Heart left ventricle (tissue), 16 donors: Measurements from ENCODE around the gene PLCH1. TPM values are rescaled to one million over a fixed set of nuclear protein-coding genes. Genes with fewer than 3 reads are reported as not detected.

Source experiments
- ATAC-seq, 4 donors: fragments of 200-7000 bp; cut with Tn5 transposase; one replicate each; pipeline ENCODE4 v1.9.1; 2020 to 2022; ENCODE audit warnings: moderate library complexity in 4 of 4, mild to moderate bottlenecking in 3 of 4, moderate number of reproducible peaks in 1 of 4
- DNase-seq, 5 donors: peaks; one replicate each; pipeline ENCODE4 v3.0.0-alpha.2; 2020
- H3K27ac ChIP-seq, 12 donors: fragments of 200-600 bp; sonication (generic) in 4 of 12; one replicate each; pipeline versions ENCODE4 v1.5.0 to v1.8.0; 2016 to 2022; ENCODE audit warnings: mild to moderate bottlenecking in 2 of 12
- H3K27me3 ChIP-seq, 9 donors: fragments of 200-600 bp; sonication (generic) in 2 of 9; one replicate each; pipeline versions ENCODE4 v1.5.1 to v1.8.0; 2016 to 2022; ENCODE audit warnings: mild to moderate bottlenecking in 3 of 9
- H3K36me3 ChIP-seq, 9 donors: fragments of 200-600 bp; sonication (generic) in 2 of 9; one replicate each; pipeline versions ENCODE4 v1.5.0 to v1.8.0; 2018 to 2022; ENCODE audit warnings: mild to moderate bottlenecking in 2 of 9
- H3K4me1 ChIP-seq, 12 donors: fragments of 200-600 bp; sonication (generic) in 4 of 12; one replicate each; pipeline versions ENCODE4 v1.5.0 to v1.8.0; 2016 to 2022; ENCODE audit warnings: mild to moderate bottlenecking in 3 of 12
- H3K4me3 ChIP-seq, 12 donors: fragments of 200-600 bp; sonication (generic) in 4 of 12; one replicate each; pipeline versions ENCODE4 v1.5.0 to v1.8.0; 2017 to 2022; ENCODE audit warnings: mild to moderate bottlenecking in 9 of 12, moderate library complexity in 4 of 12
- H3K9me3 ChIP-seq, 12 donors: fragments of 200-600 bp; sonication (generic) in 4 of 12; one replicate each; pipeline versions ENCODE4 v1.5.0 to v1.8.0; 2016 to 2022; ENCODE audit warnings: mild to moderate bottlenecking in 1 of 12
- POLR2A ChIP-seq, 2 donors: fragments of 450-650 bp; IDR thresholded peaks; one replicate each; pipeline ENCODE4 v1.6.1; 2017; ENCODE audit warnings: antibody characterized with exemption in 2 of 2, mild to moderate bottlenecking in 2 of 2, moderate library complexity in 2 of 2
- WGBS, 4 donors: extraction: QIAGEN DNeasy Blood & Tissue Kit in 2 of 4; methylation state at CpG; one replicate each; pipeline versions ENCODE4 v1.1.5 to v1.1.7; 2013 to 2018; 5-methylcytosine and 5-hydroxymethylcytosine counted together
- intact Hi-C, 10 donors: fragments of 100-400 bp; cut with DNase I; formaldehyde crosslinking; loops; one replicate each; pipeline versions ENCODE4 v1.11.1 to v1.14.2; 2022
- polyA plus RNA-seq, 2 donors: library from polyadenylated mRNA; stranded (reverse); fragments of 200-250 nt; gene quantifications; one replicate each; pipeline ENCODE4 v1.2.3, GENCODE V29; 2013
- total RNA-seq, 9 donors: library from RNA; depleted of rRNA in 2 of 9; stranded (reverse); fragments of >200 nt in 2 of 9; fragmentation: NEBNext Ultra II Directional in 3 of 9; extraction: Animal tissue kit (Norgen Biotek cat#: 25700) in 3 of 9; gene quantifications; one replicate each; pipeline versions ENCODE4 v1.1.0 to v1.2.4, GENCODE V29; 2016 to 2023
- TF ChIP-seq, protein P1 (sequence below), 12 donors: fragments of 200-600 bp; sonication (generic) in 4 of 12; IDR thresholded peaks; one replicate each; pipeline versions ENCODE4 v1.5.0 to v1.8.0; 2018 to 2022; ENCODE audit warnings: antibody characterized with exemption in 12 of 12, mild to moderate bottlenecking in 5 of 12
- donor health status: ischemic (EF 13 %, LVEDD 7.1; RV severe dilation, severe dysfunction).
- donor health status: healthy with polysubstance abuse.
- donor health status: DM: no; HTN: yes; CAD: no.
- donor health status: DM: no; HTN: no; CAD: no.
- donor health status: ischemic (EF 25% LVEDD 6.9; RV normal size, moderate dysfunction).
- donor health status: ischemic (EF 25% LVEDD 5.7; RV mildly dilated, moderate dysfunction).
- donor health status: healthy.
- donor health status: DM: yes; HTN: yes; CAD: no.
- donor health status: ischemic (EF 35%, LVEDD 5.7; RV mildly dilated, moderate dysfunction).
- donor health status: nonischemic (EF 11% LVEDD 7.7; RV severe dilation, severe dysfunction).
- donor health status: DM: yes; HTN: yes; CAD: no.
- donor health status: PGD.
- donor health status: ischemic (EF 29% LVEDD 5.4; RV normal size, mild dysfunction).
- donor health status: nonischemic (EF 23%, LVEDD 6.1; RV moderate dilation, normal function).

PLCH1 gene
- total and polyA plus RNA-seq, 11 donors, result 0.07 to 2.7 (median 0.23) TPM

DNA sequence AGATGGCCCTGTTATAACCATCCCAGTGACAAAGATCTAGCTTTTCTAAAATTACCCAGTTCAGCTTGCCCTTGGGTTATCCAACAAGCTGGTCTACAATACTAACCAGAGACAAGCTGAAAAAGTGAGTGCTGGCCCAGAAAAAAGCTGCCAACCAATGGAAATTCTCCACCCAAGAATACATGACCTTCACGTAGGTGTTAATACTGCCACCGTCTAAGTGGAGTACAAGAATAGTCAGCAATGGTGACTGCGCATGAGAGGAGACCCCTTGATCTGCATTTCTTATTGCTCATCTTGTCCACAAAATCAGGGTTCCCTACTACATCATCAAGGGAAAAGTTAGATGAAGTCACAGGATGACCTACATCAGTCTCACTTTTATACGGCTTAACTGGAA lies 15.8 kb upstream of the PLCH1 start:
- H3K9me3 ChIP-seq, result no peaks in the 10 kb centered on the region
- H3K4me3 ChIP-seq, result no peak overlapping the region
- peaks cover 0 to 31% (median 0%) of the 10 kb centered on the region in 9 donors for H3K36me3 ChIP-seq
- ATAC-seq (peak in 3 of 4 donors; percentile 26 to 62 (median 56)), DNase-seq (no peak)
- H3K27ac ChIP-seq, result peak overlapping the region in 1 of 12 donors; percentile 20
- no peaks in the 10 kb centered on the region for H3K27me3 ChIP-seq
- intact Hi-C loops, result no loop called here
- H3K4me1 ChIP-seq, result peaks cover 0 to 7% (median 0%) of the 10 kb centered on the region in 12 donors
- no peak for TF ChIP-seq POLR2A (IDR thresholded peaks at IDR 0.05)
- TF ChIP-seq, protein P1, sequence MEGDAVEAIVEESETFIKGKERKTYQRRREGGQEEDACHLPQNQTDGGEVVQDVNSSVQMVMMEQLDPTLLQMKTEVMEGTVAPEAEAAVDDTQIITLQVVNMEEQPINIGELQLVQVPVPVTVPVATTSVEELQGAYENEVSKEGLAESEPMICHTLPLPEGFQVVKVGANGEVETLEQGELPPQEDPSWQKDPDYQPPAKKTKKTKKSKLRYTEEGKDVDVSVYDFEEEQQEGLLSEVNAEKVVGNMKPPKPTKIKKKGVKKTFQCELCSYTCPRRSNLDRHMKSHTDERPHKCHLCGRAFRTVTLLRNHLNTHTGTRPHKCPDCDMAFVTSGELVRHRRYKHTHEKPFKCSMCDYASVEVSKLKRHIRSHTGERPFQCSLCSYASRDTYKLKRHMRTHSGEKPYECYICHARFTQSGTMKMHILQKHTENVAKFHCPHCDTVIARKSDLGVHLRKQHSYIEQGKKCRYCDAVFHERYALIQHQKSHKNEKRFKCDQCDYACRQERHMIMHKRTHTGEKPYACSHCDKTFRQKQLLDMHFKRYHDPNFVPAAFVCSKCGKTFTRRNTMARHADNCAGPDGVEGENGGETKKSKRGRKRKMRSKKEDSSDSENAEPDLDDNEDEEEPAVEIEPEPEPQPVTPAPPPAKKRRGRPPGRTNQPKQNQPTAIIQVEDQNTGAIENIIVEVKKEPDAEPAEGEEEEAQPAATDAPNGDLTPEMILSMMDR (IDR thresholded peaks at IDR 0.05), result no peak
- 65 to 78% (median 70%) methylated on average over 4 of the region's 4 CpGs for WGBS, 4 donors

DNA sequence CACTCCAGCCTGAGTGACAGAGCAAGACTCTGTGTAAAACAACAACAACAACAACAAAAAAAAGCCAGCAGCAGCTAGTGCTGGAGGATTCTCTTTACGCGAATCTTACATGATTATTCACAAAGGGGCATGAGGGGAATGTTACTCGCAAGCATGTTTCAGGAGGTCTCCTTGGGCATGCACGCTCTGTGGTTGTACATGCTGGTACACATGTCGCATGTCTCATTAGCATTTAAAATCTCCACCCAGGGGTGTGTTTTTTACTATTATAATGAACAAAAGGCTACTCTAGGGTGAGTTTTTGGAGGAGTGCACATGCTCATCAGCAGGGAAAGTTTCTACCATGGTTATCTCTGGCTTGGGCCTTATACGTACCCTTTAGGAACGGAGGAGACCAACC lies 12.7 kb upstream of the PLCH1 start:
- intact Hi-C loops, result loop anchor here in 1 of 10 donors (10.0 kb wide), 1 partner anchor 97 kb away; the partner anchor contains the start of gene SLC33A1
- ATAC-seq, result no peak
- Histone ChIP-seq H3K9me3 (no peaks in the 10 kb centered on the region), H3K27me3 (no peaks in the 10 kb centered on the region), H3K4me1 (peaks cover 0 to 7% (median 0%) of the 10 kb centered on the region in 12 donors), H3K36me3 (peaks cover 0 to 11% (median 0%) of the 10 kb centered on the region in 9 donors), H3K27ac (no peak overlapping the region), H3K4me3 (no peak overlapping the region)
- 82 to 98% (median 89%) methylated on average over 7 of the region's 7 CpGs for WGBS, 4 donors
- no peak for DNase-seq
- TF ChIP-seq POLR2A (IDR thresholded peaks at IDR 0.05), result no peak
- TF ChIP-seq, protein P1 (IDR thresholded peaks at IDR 0.05), result no peak

DNA sequence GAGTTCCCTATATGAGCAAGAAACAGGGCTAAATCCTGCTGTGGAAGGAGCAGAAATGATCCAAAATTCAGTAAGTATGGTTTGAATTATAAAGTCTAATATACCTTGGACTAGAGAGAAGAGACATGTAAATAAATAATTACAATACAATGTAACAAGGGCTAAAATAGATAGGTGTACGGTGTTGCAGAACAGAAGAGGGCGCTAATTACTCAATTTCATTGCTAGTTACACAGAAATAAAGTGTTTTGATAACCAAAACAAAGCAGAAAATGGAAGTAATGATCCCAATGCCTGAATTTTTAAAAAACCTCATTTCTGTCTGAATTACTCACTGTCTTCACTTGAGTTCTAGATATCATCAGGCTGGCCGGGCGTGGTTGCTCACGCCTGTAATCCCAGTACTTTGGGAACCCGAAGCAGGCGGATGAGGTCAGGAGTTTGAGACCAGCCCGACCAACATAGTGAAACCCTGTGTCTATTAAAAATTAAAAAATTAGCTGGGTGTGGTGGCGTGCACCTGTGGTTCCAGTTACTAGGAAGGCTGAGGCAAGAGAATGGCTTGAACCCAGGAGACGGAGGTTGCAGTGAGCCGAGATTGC lies 8.3 kb upstream of the PLCH1 start:
- intact Hi-C loops, result loop anchor here in 1 of 10 donors (10.0 kb wide), 1 partner anchor 102 kb away; the partner anchor contains the start of gene SLC33A1
- TF ChIP-seq, protein P1 (IDR thresholded peaks at IDR 0.05), result peak in 7 of 12 donors; percentile 10 to 43 (median 38)
- no peak for TF ChIP-seq POLR2A (IDR thresholded peaks at IDR 0.05)

DNA sequence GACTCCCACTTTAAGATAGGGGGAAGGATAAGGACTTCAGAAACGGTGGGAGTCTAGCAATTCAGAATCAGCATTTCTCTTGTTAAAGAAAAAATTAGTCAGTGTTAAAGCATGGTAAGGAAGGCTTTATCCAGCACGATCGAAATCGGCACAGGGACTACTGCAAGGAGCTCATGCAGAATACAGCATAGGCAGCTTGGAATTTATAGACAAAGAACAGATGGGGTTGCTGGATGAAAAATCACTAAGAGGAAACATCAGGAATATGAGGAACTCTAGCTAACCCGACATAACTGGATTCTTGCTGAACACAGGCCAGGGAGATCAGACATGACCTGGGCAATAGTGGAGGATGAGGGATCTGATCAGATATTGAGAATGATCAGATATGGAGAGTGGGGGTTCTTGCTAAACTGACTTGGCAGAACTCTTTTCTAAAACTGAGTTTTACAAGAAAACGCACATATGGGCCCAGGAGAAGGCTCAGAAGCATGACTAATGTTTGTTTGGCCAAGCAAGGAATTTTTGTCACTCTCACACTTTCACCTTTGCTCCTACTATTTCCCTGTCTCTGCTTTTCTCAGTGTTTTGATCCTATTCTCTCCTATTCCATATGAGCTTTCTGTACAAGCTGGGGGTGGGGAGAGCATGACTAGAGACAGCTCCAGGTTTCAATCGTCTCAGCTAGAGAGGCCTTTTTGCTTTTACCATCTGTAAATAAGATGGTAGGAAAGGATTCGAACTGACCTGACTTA lies 3.9 kb upstream of the PLCH1 start:
- Histone ChIP-seq H3K4me1 (peaks cover 0 to 22% (median 3%) of the 10 kb centered on the region in 12 donors), H3K36me3 (no peaks in the 10 kb centered on the region), H3K27ac (no peak overlapping the region), H3K27me3 (peaks cover 0 to 21% (median 5%) of the 10 kb centered on the region in 9 donors), H3K9me3 (no peaks in the 10 kb centered on the region), H3K4me3 (no peak overlapping the region)
- intact Hi-C loops, result loop anchor here in 1 of 10 donors (10.0 kb wide), 1 partner anchor 126 kb away; the partner anchor contains the start of gene GMPS
- ATAC-seq, result no peak
- TF ChIP-seq, protein P1 (IDR thresholded peaks at IDR 0.05), result no peak
- TF ChIP-seq POLR2A (IDR thresholded peaks at IDR 0.05), result no peak
- DNase-seq, result no peak
- 59 to 65% (median 63%) methylated on average over 8 of the region's 8 CpGs for WGBS, 4 donors

More for the DNA sequence above, 8.3 kb upstream of the PLCH1 start:
- H3K27me3 ChIP-seq, result no peaks in the 10 kb centered on the region
- DNase-seq (no peak), ATAC-seq (no peak)
- 73 to 79% (median 78%) methylated on average over 11 of the region's 11 CpGs for WGBS, 4 donors
- no peak overlapping the region for H3K4me3 ChIP-seq
- peaks cover 0 to 3% (median 0%) of the 10 kb centered on the region in 12 donors for H3K4me1 ChIP-seq
- no peak overlapping the region for H3K27ac ChIP-seq
- peaks cover 0 to 9% (median 0%) of the 10 kb centered on the region in 9 donors for H3K36me3 ChIP-seq
- no peaks in the 10 kb centered on the region for H3K9me3 ChIP-seq
